ENCODE measurements around the gene LTBP1.

- TF ChIP-seq POLR2AphosphoS5 (IDR thresholded peaks at IDR 0.05; ENCODE audit: low read depth, low read length): no peak
- TF ChIP-seq REST (IDR thresholded peaks at IDR 0.05; ENCODE audit: insufficient read depth in 1 of 2, low read depth in 2 of 2, low read length in 1 of 2): no peak
- TF ChIP-seq, protein P1, sequence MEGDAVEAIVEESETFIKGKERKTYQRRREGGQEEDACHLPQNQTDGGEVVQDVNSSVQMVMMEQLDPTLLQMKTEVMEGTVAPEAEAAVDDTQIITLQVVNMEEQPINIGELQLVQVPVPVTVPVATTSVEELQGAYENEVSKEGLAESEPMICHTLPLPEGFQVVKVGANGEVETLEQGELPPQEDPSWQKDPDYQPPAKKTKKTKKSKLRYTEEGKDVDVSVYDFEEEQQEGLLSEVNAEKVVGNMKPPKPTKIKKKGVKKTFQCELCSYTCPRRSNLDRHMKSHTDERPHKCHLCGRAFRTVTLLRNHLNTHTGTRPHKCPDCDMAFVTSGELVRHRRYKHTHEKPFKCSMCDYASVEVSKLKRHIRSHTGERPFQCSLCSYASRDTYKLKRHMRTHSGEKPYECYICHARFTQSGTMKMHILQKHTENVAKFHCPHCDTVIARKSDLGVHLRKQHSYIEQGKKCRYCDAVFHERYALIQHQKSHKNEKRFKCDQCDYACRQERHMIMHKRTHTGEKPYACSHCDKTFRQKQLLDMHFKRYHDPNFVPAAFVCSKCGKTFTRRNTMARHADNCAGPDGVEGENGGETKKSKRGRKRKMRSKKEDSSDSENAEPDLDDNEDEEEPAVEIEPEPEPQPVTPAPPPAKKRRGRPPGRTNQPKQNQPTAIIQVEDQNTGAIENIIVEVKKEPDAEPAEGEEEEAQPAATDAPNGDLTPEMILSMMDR (IDR thresholded peaks at IDR 0.05): no peak
Observed at GRCh38 chr2:33435518-33435917, 488.8 kb downstream of the LTBP1 start.

Data from Panc1 (cell line).